ENCODE measurements around the gene NSMCE1. TPM values are rescaled to one million over a fixed set of nuclear protein-coding genes. Genes with fewer than 3 reads are reported as not detected.

The NSMCE1 gene
- total RNA-seq, 2 experiments from 2014 or later, result 31.9 to 33.9 TPM

GRCh38 chr16:27214084-27214961, 54.2 kb downstream of the NSMCE1 start:
- ATAC-seq (ENCODE audit: poor library complexity) (no peak), DNase-seq (no peak)
- Histone ChIP-seq H3K27ac (ENCODE audit: low read depth in 1 of 2, low read length in 2 of 2) (no peak overlapping the region), H3K9me3 (ENCODE audit: control insufficient read depth in 1 of 2, insufficient read depth in 1 of 2, low read length in 2 of 2) (no peaks in the 10 kb centered on the region), H3K4me3 (ENCODE audit: low read length) (no peak overlapping the region), H3K27me3 (ENCODE audit: control insufficient read depth in 1 of 2, insufficient read depth in 2 of 2, low read length in 2 of 2) (no peaks in the 10 kb centered on the region), H3K36me3 (ENCODE audit: insufficient read depth, low read length) (peaks cover 67% of the 10 kb centered on the region), H3K4me1 (ENCODE audit: insufficient read depth, low read length) (peaks cover 10% of the 10 kb centered on the region)
- Mint-ChIP-seq H3K27me3 (no peaks in the 10 kb centered on the region), H3K36me3 (ENCODE audit: low read depth) (peaks cover 65% of the 10 kb centered on the region), H3K9me3 (no peaks in the 10 kb centered on the region), H3K27ac (no peak overlapping the region), H3K4me3 (no peak overlapping the region), H3K4me1 (ENCODE audit: low read depth) (peaks cover 10% of the 10 kb centered on the region)
- intact Hi-C loops (cut with DNase I, micrococcal nuclease), result no loop called here
- CTCF ChIA-PET, result interaction anchor here (0.6 to 1.2 kb wide), 2 partner anchors 16 to 103 kb away, joined by 3 read pairs; no protein-coding TSS in a partner anchor
- TF ChIP-seq CTCF (IDR thresholded peaks at IDR 0.05), result no peak
- POLR2A ChIA-PET, result interaction anchor here (1.2 kb wide), 1 partner anchor 15 kb away, joined by 3 read pairs; no protein-coding TSS in a partner anchor

DNA sequence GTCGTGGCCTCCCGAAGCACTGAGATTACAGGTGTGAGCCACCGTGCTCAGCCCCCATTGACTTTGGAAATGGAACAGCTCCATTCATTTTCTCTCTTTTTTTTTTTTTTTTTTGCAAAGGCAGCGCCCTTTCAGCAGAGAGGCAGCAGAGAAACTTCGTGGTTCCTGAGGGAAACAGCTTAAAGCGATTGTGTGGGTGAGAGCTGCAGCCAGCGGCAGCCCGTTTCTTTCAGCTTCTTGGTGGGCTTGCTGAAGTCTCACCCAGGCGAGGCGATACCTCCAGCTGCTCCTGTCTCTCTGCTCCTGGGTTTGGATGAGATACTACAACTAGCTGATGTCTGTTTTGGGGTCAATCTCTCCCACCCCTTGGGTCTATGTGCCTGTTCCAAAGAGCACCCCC, 57.5 kb downstream of the NSMCE1 start:
- DNase-seq, result no peak
- H3K4me1 Mint-ChIP-seq (ENCODE audit: low read depth), result peaks cover 10% of the 10 kb centered on the region
- no peaks in the 10 kb centered on the region for H3K27me3 Mint-ChIP-seq
- peaks cover 10% of the 10 kb centered on the region for H3K4me1 ChIP-seq (ENCODE audit: insufficient read depth, low read length)
- H3K9me3 ChIP-seq (ENCODE audit: control insufficient read depth in 1 of 2, insufficient read depth in 1 of 2, low read length in 2 of 2), result no peaks in the 10 kb centered on the region
- H3K27ac Mint-ChIP-seq, result peak overlapping the region; percentile 44
- intact Hi-C loops (cut with DNase I, micrococcal nuclease), result no loop called here
- TF ChIP-seq CTCF (IDR thresholded peaks at IDR 0.05), result no peak
- CTCF ChIA-PET, result interaction anchor here (0.6 to 2.8 kb wide), 4 partner anchors 32 to 40 kb away, joined by 3 to 9 read pairs (median 3); no protein-coding TSS in a partner anchor
- H3K9me3 Mint-ChIP-seq, result no peaks in the 10 kb centered on the region
- peaks cover 44% of the 10 kb centered on the region for H3K36me3 ChIP-seq (ENCODE audit: insufficient read depth, low read length)
- ATAC-seq (ENCODE audit: poor library complexity), result no peak
- POLR2A ChIA-PET, result interaction anchor here (1.0 kb wide), 1 partner anchor 11 kb away, joined by 3 read pairs; no protein-coding TSS in a partner anchor
- peaks cover 59% of the 10 kb centered on the region for H3K36me3 Mint-ChIP-seq (ENCODE audit: low read depth)
- no peaks in the 10 kb centered on the region for H3K27me3 ChIP-seq (ENCODE audit: control insufficient read depth in 1 of 2, insufficient read depth in 2 of 2, low read length in 2 of 2)
- no peak overlapping the region for H3K4me3 Mint-ChIP-seq
- H3K4me3 ChIP-seq (ENCODE audit: low read length), result no peak overlapping the region
- no peak overlapping the region for H3K27ac ChIP-seq (ENCODE audit: low read depth in 1 of 2, low read length in 2 of 2)

- Mint-ChIP-seq H3K4me1 (ENCODE audit: low read depth) (peaks cover 12% of the 10 kb centered on the region), H3K27me3 (no peaks in the 10 kb centered on the region), H3K36me3 (ENCODE audit: low read depth) (peaks cover 50% of the 10 kb centered on the region), H3K9me3 (no peaks in the 10 kb centered on the region), H3K4me3 (no peak overlapping the region), H3K27ac (no peak overlapping the region)
- no peaks in the 10 kb centered on the region for H3K27me3 ChIP-seq (ENCODE audit: control insufficient read depth in 1 of 2, insufficient read depth in 2 of 2, low read length in 2 of 2)
- H3K27ac ChIP-seq (ENCODE audit: low read depth in 1 of 2, low read length in 2 of 2), result no peak overlapping the region
- peaks cover 10% of the 10 kb centered on the region for H3K4me1 ChIP-seq (ENCODE audit: insufficient read depth, low read length)
- CTCF ChIA-PET, result interaction anchor here (2.8 kb wide), 1 partner anchor 31 kb away, joined by 9 read pairs; no protein-coding TSS in a partner anchor
- intact Hi-C loops (cut with DNase I, micrococcal nuclease), result no loop called here
- POLR2A ChIA-PET, result no interaction called here
- TF ChIP-seq CTCF (IDR thresholded peaks at IDR 0.05), result no peak
- H3K9me3 ChIP-seq (ENCODE audit: control insufficient read depth in 1 of 2, insufficient read depth in 1 of 2, low read length in 2 of 2), result no peaks in the 10 kb centered on the region
- H3K4me3 ChIP-seq (ENCODE audit: low read length), result no peak overlapping the region
- ATAC-seq (ENCODE audit: poor library complexity) (no peak), DNase-seq (no peak)
- H3K36me3 ChIP-seq (ENCODE audit: insufficient read depth, low read length), result peaks cover 36% of the 10 kb centered on the region
These were observed 58.4 kb downstream of the NSMCE1 start for GRCh38 chr16:27210174-27210573.

All from CD4-positive, alpha-beta T cell (primary cell).